OCI-LY3 (cell line): ENCODE measurements around the gene KRTAP3-2.

ENCODE experiments used
- EZH2phosphoT487 ChIP-seq: fragments of 200-600 bp; shearing (Covaris generic); IDR thresholded peaks from 2 replicates; pipeline ENCODE4 v1.6.1; 2018; ENCODE audit warnings: antibody characterized with exemption, mixed run types, low read depth
- TF ChIP-seq, protein P1 (sequence below): fragments of 200-600, 300-600 bp; sonication (generic); IDR thresholded peaks from 2 replicates; pipeline ENCODE4 v1.5.1; 2014; ENCODE audit warnings: antibody characterized with exemption, low read length, low read depth

DNA sequence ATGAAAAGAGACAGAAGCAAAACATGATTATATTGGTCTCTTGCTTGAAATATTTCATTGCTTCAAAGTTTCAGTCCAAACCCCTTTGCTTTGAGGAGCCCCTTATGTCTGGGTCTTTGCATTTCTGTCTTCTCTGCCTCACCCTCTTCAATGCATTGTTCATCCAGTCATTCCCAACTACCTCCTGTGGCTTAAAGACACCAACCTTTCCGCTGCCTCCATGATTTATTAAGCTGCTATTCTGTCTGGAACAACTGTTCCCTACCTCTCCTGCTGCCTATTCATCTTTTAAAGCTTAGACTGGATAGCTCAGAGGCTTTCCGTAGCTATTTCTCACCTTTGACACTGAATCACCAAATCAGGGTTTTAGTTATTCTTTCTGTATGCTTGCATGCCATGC lies 2.3 kb downstream of the KRTAP3-2 start:
- TF ChIP-seq, protein P1, sequence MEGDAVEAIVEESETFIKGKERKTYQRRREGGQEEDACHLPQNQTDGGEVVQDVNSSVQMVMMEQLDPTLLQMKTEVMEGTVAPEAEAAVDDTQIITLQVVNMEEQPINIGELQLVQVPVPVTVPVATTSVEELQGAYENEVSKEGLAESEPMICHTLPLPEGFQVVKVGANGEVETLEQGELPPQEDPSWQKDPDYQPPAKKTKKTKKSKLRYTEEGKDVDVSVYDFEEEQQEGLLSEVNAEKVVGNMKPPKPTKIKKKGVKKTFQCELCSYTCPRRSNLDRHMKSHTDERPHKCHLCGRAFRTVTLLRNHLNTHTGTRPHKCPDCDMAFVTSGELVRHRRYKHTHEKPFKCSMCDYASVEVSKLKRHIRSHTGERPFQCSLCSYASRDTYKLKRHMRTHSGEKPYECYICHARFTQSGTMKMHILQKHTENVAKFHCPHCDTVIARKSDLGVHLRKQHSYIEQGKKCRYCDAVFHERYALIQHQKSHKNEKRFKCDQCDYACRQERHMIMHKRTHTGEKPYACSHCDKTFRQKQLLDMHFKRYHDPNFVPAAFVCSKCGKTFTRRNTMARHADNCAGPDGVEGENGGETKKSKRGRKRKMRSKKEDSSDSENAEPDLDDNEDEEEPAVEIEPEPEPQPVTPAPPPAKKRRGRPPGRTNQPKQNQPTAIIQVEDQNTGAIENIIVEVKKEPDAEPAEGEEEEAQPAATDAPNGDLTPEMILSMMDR: no peak
- TF ChIP-seq EZH2phosphoT487: no peak
